GM12892 (cell line): ENCODE data around the gene SLMAP.

Experiments
- DNase-seq: peaks from one replicate; pipeline ENCODE4 v3.0.0; 2011; ENCODE audit not compliant: insufficient read length
- FAIRE-seq: peaks from 2 replicates; lab custom pipeline; 2011; peaks lifted over from hg19 to GRCh38; lab: Jason Lieb, UNC
- POLR2A ChIP-seq: IDR thresholded peaks from 2 replicates; pipeline ENCODE4 v1.6.1; 2011; ENCODE audit warnings: low read depth, low read length, control low read depth
- POLR2AphosphoS5 ChIP-seq: IDR thresholded peaks from 2 replicates; pipeline ENCODE4 v1.6.1; 2011; ENCODE audit warnings: low read depth, low read length, control low read depth
- TAF1 ChIP-seq: IDR thresholded peaks from 2 replicates; pipeline ENCODE4 v1.6.1; 2011; ENCODE audit warnings: low read depth, mild to moderate bottlenecking, control low read depth, low read length, borderline replicate concordance

Gene SLMAP

GRCh38 chr3:57934373-57934772 is 178.3 kb downstream of the SLMAP start:
- TF ChIP-seq POLR2A = no peak
- no peak for TF ChIP-seq TAF1
- TF ChIP-seq POLR2AphosphoS5 = no peak
- no peak for FAIRE-seq
- no peak for DNase-seq

GRCh38 chr3:57935539-57935938 is 179.4 kb downstream of the SLMAP start:
- DNase-seq (no peak), FAIRE-seq (no peak)
- TF ChIP-seq TAF1 = no peak
- TF ChIP-seq POLR2A = no peak
- TF ChIP-seq POLR2AphosphoS5 = no peak

- DNase-seq (no peak), FAIRE-seq (no peak)
- TF ChIP-seq TAF1 = no peak
- no peak for TF ChIP-seq POLR2A
- TF ChIP-seq POLR2AphosphoS5 = no peak
Measured at GRCh38 chr3:57937092-57937491, 181.0 kb downstream of the SLMAP start.

- no peak for TF ChIP-seq POLR2A
- no peak for TF ChIP-seq POLR2AphosphoS5
- TF ChIP-seq TAF1 = no peak
- DNase-seq (no peak), FAIRE-seq (no peak)
Measured at GRCh38 chr3:57939775-57940174, 183.7 kb downstream of the SLMAP start.

GRCh38 chr3:57942388-57942787 is 186.3 kb downstream of the SLMAP start:
- no peak for TF ChIP-seq POLR2A
- no peak for TF ChIP-seq TAF1
- no peak for TF ChIP-seq POLR2AphosphoS5
- DNase-seq (no peak), FAIRE-seq (no peak)

- TF ChIP-seq POLR2AphosphoS5 (no peak), POLR2A (no peak), TAF1 (no peak)
- no peak for FAIRE-seq
Measured at GRCh38 chr3:57942872-57943283, 186.8 kb downstream of the SLMAP start.

GRCh38 chr3:57943525-57944495 is 187.7 kb downstream of the SLMAP start:
- no peak for DNase-seq
- TF ChIP-seq TAF1 (no peak), POLR2A (no peak), POLR2AphosphoS5 (no peak)
- no peak for FAIRE-seq

More at GRCh38 chr3:57942872-57943283, 186.8 kb downstream of the SLMAP start:
- DNase-seq = no peak

GRCh38 chr3:57946970-57947381 is 190.9 kb downstream of the SLMAP start:
- DNase-seq = no peak
- TF ChIP-seq TAF1 = no peak
- no peak for TF ChIP-seq POLR2A
- no peak for TF ChIP-seq POLR2AphosphoS5
- no peak for FAIRE-seq

- DNase-seq (no peak), FAIRE-seq (no peak)
- no peak for TF ChIP-seq POLR2A
- TF ChIP-seq POLR2AphosphoS5 = no peak
- TF ChIP-seq TAF1 = no peak
Measured at GRCh38 chr3:57948080-57948671, 192.1 kb downstream of the SLMAP start.

GRCh38 chr3:57948781-57949242 is 192.7 kb downstream of the SLMAP start:
- no peak for FAIRE-seq
- DNase-seq = no peak
- TF ChIP-seq POLR2A = no peak
- no peak for TF ChIP-seq TAF1
- no peak for TF ChIP-seq POLR2AphosphoS5

GRCh38 chr3:57949344-57949743 is 193.2 kb downstream of the SLMAP start:
- TF ChIP-seq POLR2AphosphoS5 = no peak
- TF ChIP-seq POLR2A = no peak
- TF ChIP-seq TAF1 = no peak
- FAIRE-seq (no peak), DNase-seq (no peak)
